Measurements from ENCODE around the gene TARS1.

DNA sequence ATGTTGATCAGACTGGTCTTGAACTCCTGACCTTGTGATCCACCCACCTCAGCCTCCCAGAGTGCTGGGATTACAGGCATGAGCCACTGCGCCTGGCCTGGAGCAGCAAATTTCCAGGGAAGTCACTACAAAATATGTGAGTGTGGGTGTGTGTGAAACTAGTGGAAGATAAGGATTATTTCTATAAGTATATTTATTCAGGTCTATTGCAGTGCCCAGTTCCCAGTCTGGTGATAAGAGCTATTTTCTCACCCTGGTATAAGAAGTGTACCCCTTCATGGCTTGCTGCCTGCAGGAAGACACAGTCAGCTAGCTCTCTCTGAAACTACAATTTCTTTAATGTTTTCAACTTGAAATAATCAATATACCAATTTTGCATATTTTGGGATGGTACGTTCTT is 37.1 kb downstream of the TARS1 start:
- TF ChIP-seq POLR2A (IDR thresholded peaks at IDR 0.05) (no peak), EP300 (IDR thresholded peaks at IDR 0.05) (no peak)
- TF ChIP-seq, protein P1, sequence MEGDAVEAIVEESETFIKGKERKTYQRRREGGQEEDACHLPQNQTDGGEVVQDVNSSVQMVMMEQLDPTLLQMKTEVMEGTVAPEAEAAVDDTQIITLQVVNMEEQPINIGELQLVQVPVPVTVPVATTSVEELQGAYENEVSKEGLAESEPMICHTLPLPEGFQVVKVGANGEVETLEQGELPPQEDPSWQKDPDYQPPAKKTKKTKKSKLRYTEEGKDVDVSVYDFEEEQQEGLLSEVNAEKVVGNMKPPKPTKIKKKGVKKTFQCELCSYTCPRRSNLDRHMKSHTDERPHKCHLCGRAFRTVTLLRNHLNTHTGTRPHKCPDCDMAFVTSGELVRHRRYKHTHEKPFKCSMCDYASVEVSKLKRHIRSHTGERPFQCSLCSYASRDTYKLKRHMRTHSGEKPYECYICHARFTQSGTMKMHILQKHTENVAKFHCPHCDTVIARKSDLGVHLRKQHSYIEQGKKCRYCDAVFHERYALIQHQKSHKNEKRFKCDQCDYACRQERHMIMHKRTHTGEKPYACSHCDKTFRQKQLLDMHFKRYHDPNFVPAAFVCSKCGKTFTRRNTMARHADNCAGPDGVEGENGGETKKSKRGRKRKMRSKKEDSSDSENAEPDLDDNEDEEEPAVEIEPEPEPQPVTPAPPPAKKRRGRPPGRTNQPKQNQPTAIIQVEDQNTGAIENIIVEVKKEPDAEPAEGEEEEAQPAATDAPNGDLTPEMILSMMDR (IDR thresholded peaks at IDR 0.05): no peak

Data from tibial nerve (tissue), 4 donors.